IMR-90 (cell line): ENCODE results near the gene NALCN. TPM values are rescaled to one million over a fixed set of nuclear protein-coding genes. Genes with fewer than 3 reads are reported as not detected.

Source experiments
- ATAC-seq: fragments of 200-7000 bp; cut with Tn5 transposase; 2 replicates; pipeline ENCODE4 v1.9.1; 2020; ENCODE audit warnings: low read depth, mild to moderate bottlenecking, moderate library complexity
- BruUV-seq: library from RNA; stranded (reverse); fragments of 400-500 nt; replicated peaks from 2 replicates; lab custom pipeline; 2021; lab: Mats Ljungman, UMichigan
- CTCF ChIA-PET: fragments of 300-600 bp; formaldehyde crosslinking; extraction: SDS; loops from one replicate; lab custom pipeline; 2021; ENCODE audit warnings: antibody characterized with exemption; lab: Yijun Ruan, JAX
- POLR2A ChIA-PET: fragments of 300-600 bp; sonication (Branson Sonifier 250); formaldehyde crosslinking; loops from one replicate; lab custom pipeline; 2022; ENCODE audit warnings: antibody characterized with exemption; ENCODE audit not compliant: unreplicated experiment; lab: Charles Lee
- DNase-seq: peaks from one replicate; pipeline ENCODE4 v3.0.0; 2013
- H2AFZ ChIP-seq: replicated peaks from 2 replicates; pipeline ENCODE3; 2013; ENCODE audit warnings: low read length, mild to moderate bottlenecking; ENCODE audit not compliant: poor library complexity
- H2AK5ac ChIP-seq: 2 replicates; pipeline ENCODE4 v1.6.1; 2013; ENCODE audit warnings: low read depth, low read length, inconsistent platforms
- H2AK9ac ChIP-seq: replicated peaks from 2 replicates; pipeline ENCODE3; 2013; ENCODE audit warnings: mild to moderate bottlenecking, low read depth, low read length, moderate library complexity; ENCODE audit not compliant: poor library complexity
- H2BK120ac ChIP-seq: 2 replicates; pipeline ENCODE4 v1.6.1; 2013; ENCODE audit warnings: low read depth, low read length, inconsistent platforms
- H2BK15ac ChIP-seq: 3 replicates; pipeline ENCODE4 v1.6.1; 2013; ENCODE audit warnings: low read depth, low read length, inconsistent platforms
- H2BK20ac ChIP-seq: 2 replicates; pipeline ENCODE4 v1.6.1; 2013; ENCODE audit warnings: low read depth, mild to moderate bottlenecking, inconsistent platforms, low read length, moderate library complexity
- H2BK5ac ChIP-seq: 2 replicates; pipeline ENCODE4 v1.6.1; 2013; ENCODE audit warnings: mild to moderate bottlenecking, low read depth, low read length, inconsistent platforms; ENCODE audit not compliant: poor library complexity, severe bottlenecking
- H3K14ac ChIP-seq: replicated peaks from 2 replicates; pipeline ENCODE4 v1.6.1; 2013; ENCODE audit warnings: low read depth, low read length, inconsistent platforms
- H3K18ac ChIP-seq: 2 replicates; pipeline ENCODE4 v1.6.1; 2013; ENCODE audit warnings: low read depth, low read length, control low read depth
- H3K23ac ChIP-seq: 2 replicates; pipeline ENCODE4 v1.6.1; 2013; ENCODE audit warnings: low read depth, low read length, inconsistent platforms
- H3K27ac ChIP-seq: 2 replicates; pipeline ENCODE4 v1.5.1; 2013; ENCODE audit warnings: mild to moderate bottlenecking, control low read depth, low read length; ENCODE audit not compliant: insufficient read depth
- H3K27me3 ChIP-seq: 2 replicates; pipeline ENCODE4 v1.6.1; 2013; ENCODE audit warnings: low read length; ENCODE audit not compliant: control insufficient read depth, insufficient read depth
- H3K36me3 ChIP-seq: 2 replicates; pipeline ENCODE4 v1.6.1; 2013; ENCODE audit warnings: low read length, mixed read lengths; ENCODE audit not compliant: control insufficient read depth, insufficient read depth
- H3K4ac ChIP-seq: 2 replicates; pipeline ENCODE4 v1.6.1; 2013; ENCODE audit warnings: low read depth, low read length, inconsistent platforms
- H3K4me1 ChIP-seq: 2 replicates; pipeline ENCODE4 v1.6.1; 2013; ENCODE audit warnings: low read length, mixed read lengths; ENCODE audit not compliant: control insufficient read depth, insufficient read depth
- H3K4me2 ChIP-seq: 2 replicates; pipeline ENCODE4 v1.6.1; 2013; ENCODE audit warnings: low read depth, mild to moderate bottlenecking, control low read depth, low read length, moderate library complexity
- H3K4me3 ChIP-seq: 2 replicates; pipeline ENCODE4 v1.5.1; 2013; ENCODE audit warnings: low read depth, mild to moderate bottlenecking, control low read depth, low read length, moderate library complexity; ENCODE audit not compliant: insufficient read depth
- H3K56ac ChIP-seq: 2 replicates; pipeline ENCODE4 v1.6.1; 2013; ENCODE audit warnings: low read length, inconsistent platforms; ENCODE audit not compliant: insufficient read depth; ENCODE audit errors: extremely low read depth
- H3K79me1 ChIP-seq, 2 experiments: 2 replicates each; pipeline ENCODE4 v1.6.1; 2013; ENCODE audit warnings: low read length in 2 of 2, inconsistent platforms in 1 of 2, low read depth in 1 of 2
- H3K9ac ChIP-seq: 2 replicates; pipeline ENCODE4 v1.6.1; 2013; ENCODE audit warnings: low read depth, low read length, control low read depth
- H3K9me1 ChIP-seq: 2 replicates; pipeline ENCODE4 v1.6.1; 2013; ENCODE audit warnings: low read length, inconsistent platforms; ENCODE audit not compliant: insufficient read depth
- H3K9me3 ChIP-seq: 2 replicates; pipeline ENCODE4 v1.6.1; 2013; ENCODE audit warnings: low read length; ENCODE audit not compliant: control insufficient read depth, insufficient read depth
- H4K20me1 ChIP-seq: 2 replicates; pipeline ENCODE4 v1.6.1; 2013; ENCODE audit warnings: low read length, inconsistent platforms; ENCODE audit not compliant: insufficient read depth
- H4K5ac ChIP-seq: 2 replicates; pipeline ENCODE4 v1.6.1; 2013; ENCODE audit warnings: mild to moderate bottlenecking, low read depth, low read length, control low read depth
- H4K8ac ChIP-seq, 2 experiments: 2 replicates each; pipeline ENCODE4 v1.6.1; 2013; ENCODE audit warnings: low read depth in 2 of 2, low read length in 2 of 2, control low read depth in 1 of 2, inconsistent platforms in 1 of 2
- H4K91ac ChIP-seq: 2 replicates; pipeline ENCODE4 v1.6.1; 2013; ENCODE audit warnings: low read depth, low read length, inconsistent platforms; ENCODE audit not compliant: insufficient read depth
- ELK1 ChIP-seq: fragments of 150-350 bp; IDR thresholded peaks from 2 replicates; pipeline ENCODE4 v1.6.1; 2016; ENCODE audit warnings: low read depth, mild to moderate bottlenecking, low read length, moderate library complexity, borderline replicate concordance
- FOS ChIP-seq: fragments of 150-350 bp; IDR thresholded peaks from 2 replicates; pipeline ENCODE4 v1.6.1; 2016; ENCODE audit warnings: low read depth, low read length
- MAFK ChIP-seq: IDR thresholded peaks from 2 replicates; pipeline ENCODE4 v1.6.1; 2012; ENCODE audit warnings: low read depth, low read length, improper control_type of control experiment
- WGBS, 2 experiments: methylation state at CpG; one replicate each; pipeline versions ENCODE4 v1.1.5 to v1.1.7; 2013; ENCODE audit warnings: missing lambda C conversion rate in 2 of 2; ENCODE audit not compliant: insufficient read length in 1 of 2; ENCODE audit errors: extremely low coverage in 2 of 2; 5-methylcytosine and 5-hydroxymethylcytosine counted together
- dilution Hi-C: fragments of 300-500 bp; cut with HindIII; formaldehyde crosslinking; loops from one replicate; pipeline ENCODE4 v1.14.3; 2018; ENCODE audit warnings: low sequenced_read_pairs; ENCODE audit not compliant: unreplicated experiment
- in situ Hi-C: fragments of 300-500 bp; cut with MboI; formaldehyde crosslinking; loops from 3 replicates; pipeline ENCODE4 v1.14.3; 2019; ENCODE audit warnings: low sequenced_read_pairs, inconsistent platforms, mixed read lengths
- intact Hi-C: fragments of 100-400 bp; cut with micrococcal nuclease; formaldehyde crosslinking; loops from 2 replicates; pipeline ENCODE4 v1.10.0; 2022
- polyA plus RNA-seq, 3 experiments: library from polyadenylated mRNA; depleted of rRNA; stranded (reverse); fragments of >200 nt; gene quantifications; 2 replicates each; pipeline ENCODE4 v1.2.3, GENCODE V29; 2012; ENCODE audit warnings: low replicate concordance in 1 of 3
- total RNA-seq: library from RNA; depleted of rRNA; stranded (reverse); fragments of >200 nt; gene quantifications from 2 replicates; pipeline ENCODE4 v1.2.3, GENCODE V29; 2012

The NALCN gene
- total and polyA plus RNA-seq, 2 of the 4 experiments (the other 2 are of a cell fraction): 2.9 to 4.8 TPM

DNA sequence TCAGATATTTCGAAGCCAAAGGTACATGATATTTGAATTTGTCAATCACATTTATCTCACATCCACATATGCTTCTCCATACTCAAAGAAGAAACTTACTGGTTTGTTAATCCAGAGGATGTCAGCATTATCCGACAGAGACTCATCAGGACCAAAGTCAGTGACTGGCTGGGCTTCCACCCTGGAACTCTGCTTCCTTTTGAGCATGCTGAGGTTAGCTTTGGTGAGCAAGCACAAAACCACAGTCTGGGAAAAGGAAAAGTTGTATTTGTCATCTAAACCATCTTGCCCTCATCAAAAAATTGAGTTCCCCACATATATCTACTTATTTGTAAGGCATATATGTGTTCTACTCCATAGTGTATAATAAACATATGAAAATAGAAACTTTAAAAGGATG, 17.4 kb downstream of the NALCN start:
- intact Hi-C loops: loop anchor here (5.0 kb wide), 1 partner anchor 92 kb away; no protein-coding TSS in a partner anchor
- DNase-seq (peak; percentile 84), ATAC-seq (peak; percentile 39)
- Histone ChIP-seq H3K4me2 (no peak overlapping the region), H3K18ac (no peak overlapping the region; the same call in 1 of the 2 replicates), H3K23ac (no peak overlapping the region), H3K4me1 (peaks cover 12% of the 10 kb centered on the region), H3K79me1 (no peaks in the 10 kb centered on the region; a peak in 1 of 4 replicates), H2BK5ac (peak overlapping the region; percentile 85), H3K9me1 (peaks cover 18% of the 10 kb centered on the region), H4K20me1 (no peaks in the 10 kb centered on the region), H2BK15ac (peak overlapping the region; percentile 39; the same call in 2 of the 3 replicates), H3K27me3 (no peaks in the 10 kb centered on the region), H4K91ac (peak overlapping the region; percentile 51; the same call in 1 of the 2 replicates), H3K4me3 (no peak overlapping the region), H2AK9ac (no peak overlapping the region), H3K36me3 (no peaks in the 10 kb centered on the region), H2AK5ac (peak overlapping the region; percentile 60; the same call in 1 of the 2 replicates), H3K56ac (no peak overlapping the region), H3K9me3 (no peaks in the 10 kb centered on the region), H3K4ac (peak overlapping the region; percentile 78; the same call in 1 of the 2 replicates), H2BK20ac (peak overlapping the region; percentile 67; the same call in 1 of the 2 replicates), H3K14ac (peak overlapping the region; percentile 66; the same call in 1 of the 2 replicates), H2AFZ (no peak overlapping the region), H4K8ac (peak overlapping the region; percentile 6 to 74; a peak in 1 of 4 replicates), H3K27ac (no peak overlapping the region), H3K9ac (no peak overlapping the region), H2BK120ac (peak overlapping the region; percentile 82), H4K5ac (no peak overlapping the region)
- dilution Hi-C loops: no loop called here
- in situ Hi-C loops: no loop called here
- TF ChIP-seq MAFK: peak; percentile 75
- 0 out of 2 replicates have a peak, but pooled peaks have one; percentile 17 for TF ChIP-seq FOS
- TF ChIP-seq ELK1: no peak
- ChIA-PET POLR2A (no interaction called here), CTCF (interaction anchor here (1.1 kb wide), 1 partner anchor 243 kb away, joined by 3 read pairs; no protein-coding TSS in a partner anchor)
- WGBS, 2 experiments: no CpG with 5 or more reads among the region's 2 CpGs
- BruUV-seq: no TSS peak
